Fibroblast of the aortic adventitia (primary cell): ENCODE results near the gene KCNC1. TPM values are rescaled to one million over a fixed set of nuclear protein-coding genes. Genes with fewer than 3 reads are reported as not detected.

Experiments
- DNase-seq: peaks from one replicate; pipeline ENCODE4 v3.0.0-alpha.2; 2010; ENCODE audit warnings: low read depth
- H3K4me3 ChIP-seq: 2 replicates; pipeline ENCODE4 v1.5.1; 2011; ENCODE audit warnings: low read depth, mild to moderate bottlenecking, control low read depth, low read length, moderate library complexity
- total RNA-seq: library from RNA; depleted of rRNA; stranded (reverse); fragments of >200 nt; gene quantifications from 2 replicates; pipeline ENCODE4 v1.2.3, GENCODE V29; 2012; ENCODE audit warnings: low replicate concordance
- TF ChIP-seq, protein P1 (sequence below): IDR thresholded peaks from 2 replicates; pipeline ENCODE4 v1.5.1; 2011; ENCODE audit warnings: mild to moderate bottlenecking, low read length, control low read depth, inconsistent platforms; ENCODE audit not compliant: insufficient read depth

KCNC1 gene
- total RNA-seq, 1 donor, result not detected

DNA sequence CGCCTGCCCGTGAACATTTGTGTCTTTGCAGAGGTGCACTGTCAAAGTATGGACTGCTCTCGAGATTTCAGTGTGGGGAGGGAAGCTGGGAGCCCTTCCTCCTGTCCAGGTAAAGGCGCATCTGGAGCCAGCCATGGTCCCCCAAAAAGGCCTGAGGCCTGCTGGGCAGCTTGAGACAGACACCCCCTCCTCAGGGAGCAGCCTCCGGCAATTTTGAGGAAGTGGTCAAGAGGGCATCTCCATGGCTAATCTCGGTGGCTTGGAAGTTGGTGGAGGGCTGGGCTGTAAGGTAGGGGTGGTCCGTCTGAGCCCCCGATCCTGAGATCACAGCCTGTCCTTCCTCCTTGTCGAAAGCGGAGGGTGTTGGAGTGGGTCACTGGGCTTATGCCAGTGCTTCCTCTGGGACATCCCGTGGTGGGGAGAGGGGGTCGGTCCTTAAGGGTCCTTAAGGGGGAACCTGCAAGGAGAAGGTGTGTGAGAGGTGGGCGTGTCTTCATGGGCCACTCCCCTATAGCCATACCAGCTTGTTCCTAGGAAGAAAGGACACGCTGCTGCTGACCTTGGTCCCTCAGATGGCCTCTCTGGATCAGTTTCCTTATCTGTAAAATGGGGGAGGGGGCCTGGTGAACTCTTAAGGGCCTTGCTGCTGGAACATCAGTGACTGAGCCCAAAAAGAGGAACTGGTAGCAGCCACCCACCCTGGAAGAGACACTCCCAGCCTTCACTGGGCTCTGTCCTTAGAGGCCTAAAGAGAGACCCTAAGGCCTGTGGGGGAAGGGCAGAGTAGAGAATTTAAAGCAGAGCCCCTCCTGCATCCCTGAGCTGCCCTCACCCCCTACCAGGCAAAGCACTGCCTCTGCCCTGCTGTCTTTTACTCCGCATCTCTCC lies 2.6 kb downstream of the KCNC1 start:
- TF ChIP-seq, protein P1, sequence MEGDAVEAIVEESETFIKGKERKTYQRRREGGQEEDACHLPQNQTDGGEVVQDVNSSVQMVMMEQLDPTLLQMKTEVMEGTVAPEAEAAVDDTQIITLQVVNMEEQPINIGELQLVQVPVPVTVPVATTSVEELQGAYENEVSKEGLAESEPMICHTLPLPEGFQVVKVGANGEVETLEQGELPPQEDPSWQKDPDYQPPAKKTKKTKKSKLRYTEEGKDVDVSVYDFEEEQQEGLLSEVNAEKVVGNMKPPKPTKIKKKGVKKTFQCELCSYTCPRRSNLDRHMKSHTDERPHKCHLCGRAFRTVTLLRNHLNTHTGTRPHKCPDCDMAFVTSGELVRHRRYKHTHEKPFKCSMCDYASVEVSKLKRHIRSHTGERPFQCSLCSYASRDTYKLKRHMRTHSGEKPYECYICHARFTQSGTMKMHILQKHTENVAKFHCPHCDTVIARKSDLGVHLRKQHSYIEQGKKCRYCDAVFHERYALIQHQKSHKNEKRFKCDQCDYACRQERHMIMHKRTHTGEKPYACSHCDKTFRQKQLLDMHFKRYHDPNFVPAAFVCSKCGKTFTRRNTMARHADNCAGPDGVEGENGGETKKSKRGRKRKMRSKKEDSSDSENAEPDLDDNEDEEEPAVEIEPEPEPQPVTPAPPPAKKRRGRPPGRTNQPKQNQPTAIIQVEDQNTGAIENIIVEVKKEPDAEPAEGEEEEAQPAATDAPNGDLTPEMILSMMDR, result no peak
- no peak overlapping the region for H3K4me3 ChIP-seq
- DNase-seq, result no peak

DNA sequence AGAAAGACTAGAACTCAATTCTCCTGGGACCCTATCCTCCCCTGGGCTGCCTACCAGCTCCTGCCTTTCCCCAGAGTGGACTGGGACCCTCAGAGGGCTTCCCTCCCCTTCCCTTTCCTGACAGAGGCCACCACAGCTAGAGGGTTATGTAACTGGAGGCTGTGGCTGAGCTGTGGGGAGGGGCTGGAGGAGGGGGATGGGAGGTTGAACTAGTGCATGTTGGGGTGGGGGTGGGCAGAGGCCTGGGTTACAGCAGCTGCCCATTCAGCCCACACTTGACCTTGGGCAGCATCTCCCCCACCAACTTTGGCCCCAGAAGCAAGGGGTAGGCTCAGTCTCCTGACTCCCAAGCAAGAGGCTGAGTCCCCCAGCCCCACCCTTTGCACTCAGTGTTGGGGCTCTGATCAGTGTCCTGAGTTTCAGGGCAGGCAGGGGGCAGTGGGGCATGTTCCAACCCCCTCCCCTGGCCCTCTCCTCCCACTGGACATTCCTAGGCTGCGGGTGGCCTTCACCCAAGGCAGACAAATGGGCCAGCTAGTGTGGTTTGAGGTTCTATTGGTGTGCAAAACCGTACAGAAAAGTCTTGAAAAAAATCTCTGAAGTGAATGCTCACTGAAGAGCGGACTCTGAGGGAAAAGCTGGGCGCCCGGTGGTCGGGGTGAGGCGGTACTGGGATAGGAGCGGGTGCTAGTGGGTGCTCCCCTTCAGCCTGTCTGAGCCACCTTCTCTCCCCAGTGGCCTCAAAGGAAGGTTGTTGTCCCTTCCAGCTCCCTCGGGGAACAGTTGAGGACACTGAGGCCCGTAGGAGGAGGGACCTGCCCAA lies 3.8 kb downstream of the KCNC1 start:
- no peak overlapping the region for H3K4me3 ChIP-seq
- TF ChIP-seq, protein P1, result no peak
- no peak for DNase-seq

DNA sequence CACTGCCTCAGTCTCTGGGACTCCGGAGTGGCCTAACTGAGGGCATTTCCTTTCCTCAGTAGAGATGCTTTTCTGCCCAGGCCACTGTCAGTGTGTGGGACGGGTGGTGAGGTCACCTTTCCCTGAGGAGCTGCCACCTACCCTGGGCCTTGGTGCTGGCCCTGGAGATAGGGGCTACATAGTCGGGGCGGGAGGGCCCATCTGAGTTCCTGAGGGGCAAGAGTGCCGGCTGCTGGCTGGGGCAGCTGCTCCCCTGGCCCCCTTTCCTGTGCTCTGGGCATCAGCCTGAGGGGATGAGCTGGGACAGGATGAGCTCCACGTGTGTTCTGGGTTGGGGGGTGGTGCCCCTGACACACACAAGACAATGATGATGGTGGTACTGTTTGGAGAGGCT lies 5.4 kb downstream of the KCNC1 start:
- DNase-seq, result no peak
- H3K4me3 ChIP-seq, result no peak overlapping the region
- TF ChIP-seq, protein P1, result no peak

DNA sequence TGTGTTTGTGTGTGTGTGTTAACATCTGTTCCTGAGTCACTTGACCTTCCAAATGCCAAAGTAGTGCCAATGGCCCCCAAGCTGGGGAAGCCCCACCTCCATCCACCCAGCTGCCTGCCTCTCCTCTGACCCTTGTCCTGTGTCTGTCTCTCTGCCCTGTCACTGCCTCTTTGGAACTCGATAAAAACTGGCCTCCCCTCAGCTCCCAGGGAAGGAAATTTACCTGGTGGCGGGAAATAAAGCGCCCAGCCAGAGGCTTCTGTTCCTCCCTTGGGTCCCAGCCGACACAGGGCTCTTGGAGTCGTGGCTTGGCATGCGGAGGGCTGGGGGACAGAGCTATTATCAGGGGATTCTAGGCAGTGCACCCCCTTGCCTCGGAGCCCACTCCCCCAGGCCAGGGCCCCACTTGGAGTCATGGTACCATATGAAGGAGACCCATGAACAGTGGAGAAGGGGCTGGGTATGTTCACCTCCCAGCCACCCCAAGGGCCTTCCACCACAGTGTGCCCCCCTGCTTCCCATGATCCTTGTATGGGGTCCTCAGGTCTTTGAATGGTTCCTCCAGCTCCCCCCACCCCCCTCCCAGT lies 6.2 kb downstream of the KCNC1 start:
- H3K4me3 ChIP-seq, result no peak overlapping the region
- no peak for DNase-seq
- TF ChIP-seq, protein P1, result no peak

DNA sequence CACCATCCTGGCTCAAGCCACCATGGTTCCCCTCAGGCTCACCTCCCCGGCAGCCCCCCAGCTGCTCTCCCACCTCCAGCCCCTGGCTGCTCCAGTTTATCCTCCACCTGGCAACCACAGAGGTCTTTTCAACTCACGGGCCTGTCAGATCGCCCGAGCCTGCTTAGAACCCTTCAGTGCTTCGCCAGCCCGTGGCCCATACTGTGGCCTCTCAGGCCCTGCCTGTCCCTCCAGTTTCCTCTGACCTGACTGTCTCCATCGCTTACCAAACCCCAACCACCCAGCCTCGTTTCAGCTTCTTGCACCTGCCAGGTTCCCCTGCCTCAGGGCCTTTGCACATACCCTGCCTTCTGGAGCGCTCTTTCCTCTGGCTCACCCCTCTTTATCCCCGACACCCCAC lies 6.9 kb downstream of the KCNC1 start:
- no peak overlapping the region for H3K4me3 ChIP-seq
- TF ChIP-seq, protein P1, result no peak
- no peak for DNase-seq

DNA sequence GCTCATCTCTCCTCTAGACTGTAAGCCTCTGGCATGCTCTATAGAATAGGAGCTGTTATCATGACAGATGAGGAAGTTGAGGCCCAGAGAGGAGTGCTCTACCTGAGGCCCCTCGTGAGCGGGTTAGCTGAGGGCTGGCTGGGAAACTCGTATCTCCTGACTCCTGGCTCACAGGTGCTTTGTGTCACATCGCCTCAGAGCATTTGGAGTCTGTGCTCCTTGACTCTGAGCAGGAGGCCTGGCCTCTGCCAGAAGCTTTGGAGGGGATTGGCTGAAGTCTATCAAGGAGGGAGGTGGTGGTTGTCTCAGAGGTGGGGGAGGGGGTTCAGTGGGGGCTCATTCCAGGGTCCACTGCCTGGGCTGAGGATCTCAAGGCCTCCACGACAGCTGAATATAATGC lies 7.4 kb downstream of the KCNC1 start:
- TF ChIP-seq, protein P1, result no peak
- no peak for DNase-seq
- no peak overlapping the region for H3K4me3 ChIP-seq
